Pancreas (tissue), 10 donors: ENCODE measurements around the gene LMO2. TPM values are rescaled to one million over a fixed set of nuclear protein-coding genes. Genes with fewer than 3 reads are reported as not detected.

Experiments used
- ATAC-seq, 4 donors: fragments of 200-7000 bp; cut with Tn5 transposase; one replicate each; pipeline versions ENCODE4 v1.8.0 to v1.9.1; 2020; ENCODE audit warnings: mild to moderate bottlenecking in 4 of 4, moderate library complexity in 4 of 4
- DNase-seq, 6 donors: peaks; one replicate each; pipeline ENCODE4 v3.0.0-alpha.2; 2020
- FAIRE-seq: peaks from 2 replicates; lab custom pipeline; 2012; peaks lifted over from hg19 to GRCh38; lab: Jason Lieb, UNC
- H3K27ac ChIP-seq, 4 donors: fragments of 200-600 bp; sonication (generic); 1 replicate in 3 of 4; 2 replicates in 1 of 4; pipeline versions ENCODE4 v1.5.0 to v1.8.0; 2020
- H3K27me3 ChIP-seq, 4 donors: fragments of 200-600 bp; one replicate each; pipeline ENCODE4 v1.8.0; 2021
- H3K36me3 ChIP-seq, 3 donors: fragments of 200-600 bp; sonication (generic) in 1 of 3; one replicate each; pipeline versions ENCODE4 v1.5.0 to v1.8.0; 2020 to 2021
- H3K4me1 ChIP-seq, 3 donors: fragments of 200-600 bp; one replicate each; pipeline ENCODE4 v1.8.0; 2021
- H3K4me3 ChIP-seq, 4 donors: fragments of 200-600 bp; sonication (generic) in 2 of 4; one replicate each; pipeline versions ENCODE4 v1.5.0 to v1.8.0; 2020 to 2021
- H3K9me3 ChIP-seq, 4 donors: fragments of 200-600 bp; one replicate each; pipeline ENCODE4 v1.8.0; 2021
- CTCF ChIP-seq, 4 donors: fragments of 200-600 bp; sonication (generic) in 3 of 4; IDR thresholded peaks; one replicate each; pipeline versions ENCODE4 v1.5.0 to v1.8.0; 2021; ENCODE audit warnings: antibody characterized with exemption in 4 of 4
- WGBS, 2 donors: extraction: QIAGEN DNeasy Blood & Tissue Kit; methylation state at CpG; one replicate each; pipeline ENCODE4 v1.1.7; 2013; 5-methylcytosine and 5-hydroxymethylcytosine counted together
- intact Hi-C, 3 donors: fragments of 100-400 bp; cut with DNase I; formaldehyde crosslinking; loops; one replicate each; pipeline versions ENCODE4 v1.11.1 to v1.14.2; 2022
- polyA plus RNA-seq, 2 donors: library from polyadenylated mRNA; stranded (reverse); fragments of 200-250 nt; gene quantifications; one replicate each; pipeline ENCODE4 v1.2.3, GENCODE V29; 2013
- total RNA-seq, 6 donors: library from RNA; stranded (reverse); fragmentation: NEBNext Ultra II Directional in 4 of 6; extraction: Animal tissue kit (Norgen Biotek cat#: 25700) in 4 of 6; gene quantifications; one replicate each; pipeline versions ENCODE4 v1.2.1 to v1.2.4, GENCODE V29; 2021 to 2023
- donor health status: healthy with polysubstance abuse.
- donor health status: DM: no; HTN: no; CAD: no; lungs with moderate emphysema.
- donor health status: DM: no; HTN: no; CAD: no.
- donor health status: control.
- donor health status: control.
- donor health status: Bipolar disorder and iron deficiency.
- donor health status: DM: yes; HTN: yes; CAD: no.
- donor health status: DM: no; HTN: no; CAD: no.
- donor health status: DM: no; HTN: no; CAD: no.
- donor health status: DM: yes; HTN: yes; CAD: no.

Gene LMO2
- total and polyA plus RNA-seq, 8 donors, result 2.4 to 24.3 (median 7.8) TPM

DNA sequence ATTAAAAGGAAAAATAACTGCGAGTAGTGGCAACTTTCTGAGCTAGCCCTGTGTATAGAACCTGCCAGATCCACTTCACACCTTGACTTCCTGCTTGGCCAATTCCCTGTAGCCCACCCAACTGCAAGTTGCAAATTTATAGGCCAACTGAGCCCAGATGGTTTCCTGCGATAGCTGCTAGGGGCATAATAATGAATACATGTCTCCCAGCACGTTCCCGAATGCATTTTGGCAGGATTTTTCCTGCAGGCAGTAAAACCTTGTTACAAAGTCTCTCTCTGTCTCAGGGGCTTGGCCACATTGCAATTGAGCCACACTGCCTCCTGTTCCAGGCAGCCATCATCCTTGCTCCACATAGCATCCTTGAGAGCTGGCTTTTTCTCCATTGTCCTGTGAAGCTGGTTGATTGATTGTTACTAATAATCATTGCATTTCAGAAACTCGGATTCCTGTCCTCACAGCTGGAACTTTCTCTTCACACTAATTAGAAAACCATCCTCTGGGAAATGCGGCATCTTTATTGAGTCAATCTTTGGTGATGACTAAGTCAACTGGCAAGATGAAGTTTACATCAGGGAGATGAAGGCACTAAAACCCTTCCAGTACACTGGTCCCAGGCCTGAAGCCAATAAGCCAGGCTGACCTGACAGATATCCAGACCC, 18.6 kb upstream of the LMO2 start:
- TF ChIP-seq CTCF (IDR thresholded peaks at IDR 0.05), result no peak
- intact Hi-C loops, result no loop called here
- Histone ChIP-seq H3K36me3 (no peaks in the 10 kb centered on the region), H3K27ac (no peak overlapping the region), H3K4me1 (no peaks in the 10 kb centered on the region), H3K27me3 (no peaks in the 10 kb centered on the region), H3K9me3 (no peaks in the 10 kb centered on the region), H3K4me3 (no peak overlapping the region)
- DNase-seq (no peak), ATAC-seq (no peak), FAIRE-seq (no peak)
- WGBS, 2 donors, result 69 to 79% methylated on average over 6 of the region's 6 CpGs

DNA sequence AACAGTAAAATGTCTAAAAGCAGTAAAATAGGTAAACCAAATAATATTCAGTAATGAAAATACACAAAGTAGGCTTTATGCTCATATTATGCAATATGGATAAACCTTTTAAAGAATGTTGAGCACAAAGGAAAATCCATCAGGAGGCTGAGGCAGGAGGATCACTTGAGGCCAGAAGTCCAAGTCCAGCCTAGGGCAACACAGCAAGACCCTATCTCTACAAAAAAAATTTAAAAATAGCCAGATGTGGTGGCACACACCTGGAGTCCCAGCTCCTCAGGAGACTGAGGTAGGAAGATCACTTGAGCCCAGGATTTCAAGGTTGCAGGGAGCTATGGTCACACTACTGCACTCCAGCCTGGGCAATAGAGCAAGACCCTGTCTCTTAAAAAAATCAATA, 17.7 kb upstream of the LMO2 start:
- H3K9me3 ChIP-seq, result no peaks in the 10 kb centered on the region
- H3K27me3 ChIP-seq, result no peaks in the 10 kb centered on the region
- H3K27ac ChIP-seq, result no peak overlapping the region
- FAIRE-seq (no peak), ATAC-seq (no peak), DNase-seq (no peak)
- no peaks in the 10 kb centered on the region for H3K36me3 ChIP-seq
- TF ChIP-seq CTCF (IDR thresholded peaks at IDR 0.05), result no peak
- intact Hi-C loops, result no loop called here
- H3K4me1 ChIP-seq, result no peaks in the 10 kb centered on the region
- no peak overlapping the region for H3K4me3 ChIP-seq

GRCh38 chr11:33909150-33909549, 17.3 kb upstream of the LMO2 start:
- TF ChIP-seq CTCF (IDR thresholded peaks at IDR 0.05), result no peak
- FAIRE-seq, result no peak
- no peak overlapping the region for H3K4me3 ChIP-seq
- H3K9me3 ChIP-seq, result no peaks in the 10 kb centered on the region
- no peak overlapping the region for H3K27ac ChIP-seq
- H3K27me3 ChIP-seq, result no peaks in the 10 kb centered on the region
- intact Hi-C loops, result no loop called here
- H3K4me1 ChIP-seq, result no peaks in the 10 kb centered on the region
- no peak for DNase-seq
- no peak for ATAC-seq
- H3K36me3 ChIP-seq, result no peaks in the 10 kb centered on the region
- WGBS, 2 donors, result 67 to 74% methylated on average over 3 of the region's 3 CpGs

- H3K36me3 ChIP-seq, result no peaks in the 10 kb centered on the region
- TF ChIP-seq CTCF (IDR thresholded peaks at IDR 0.05), result no peak
- H3K4me1 ChIP-seq, result no peaks in the 10 kb centered on the region
- no peaks in the 10 kb centered on the region for H3K27me3 ChIP-seq
- no peak for ATAC-seq
- DNase-seq, result no peak
- FAIRE-seq, result no peak
- no peak overlapping the region for H3K27ac ChIP-seq
- H3K9me3 ChIP-seq, result no peaks in the 10 kb centered on the region
- WGBS, 2 donors, result 64 to 74% methylated on average over 9 of the region's 9 CpGs
- intact Hi-C loops, result no loop called here
- H3K4me3 ChIP-seq, result no peak overlapping the region
These were observed 15.5 kb upstream of the LMO2 start for GRCh38 chr11:33907421-33907820.

DNA sequence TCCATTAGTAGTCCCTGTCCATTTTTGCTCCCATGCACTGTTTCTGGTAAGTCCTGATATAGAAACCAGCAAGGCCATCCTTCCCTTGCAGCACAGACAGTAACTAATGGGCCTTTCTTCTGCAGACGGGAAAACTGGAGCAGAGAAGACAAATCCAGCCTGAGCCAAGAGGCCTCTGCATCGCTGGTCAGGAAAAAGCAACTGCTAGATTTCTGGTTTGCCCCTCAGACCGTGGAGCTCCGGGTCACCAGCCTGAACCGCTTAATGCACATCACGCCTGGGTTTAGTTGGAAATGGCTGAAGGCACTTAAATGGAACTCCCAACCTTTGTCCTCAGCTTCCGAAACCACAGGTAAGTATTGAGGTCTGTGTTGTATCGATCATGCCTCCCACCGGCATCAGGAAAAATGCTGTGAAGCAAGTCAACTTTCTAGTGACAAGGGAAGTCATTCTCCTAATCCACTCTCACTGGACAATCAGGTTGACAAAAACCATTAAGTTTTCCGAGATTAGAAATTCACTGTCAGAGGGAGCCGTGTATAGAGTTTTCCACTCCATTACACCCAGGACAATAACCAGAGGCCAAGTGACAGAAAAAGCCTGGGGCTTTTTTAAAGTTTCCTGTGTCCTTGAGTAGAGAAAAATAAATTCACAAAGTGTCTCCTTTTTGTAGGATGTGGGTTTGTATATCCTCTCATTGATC, 14.8 kb upstream of the LMO2 start:
- 78 to 82% methylated on average over 11 of the region's 11 CpGs for WGBS, 2 donors
- no peak overlapping the region for H3K4me3 ChIP-seq
- no peaks in the 10 kb centered on the region for H3K4me1 ChIP-seq
- H3K27me3 ChIP-seq, result no peaks in the 10 kb centered on the region
- no peaks in the 10 kb centered on the region for H3K36me3 ChIP-seq
- intact Hi-C loops, result no loop called here
- no peak for DNase-seq
- TF ChIP-seq CTCF (IDR thresholded peaks at IDR 0.05), result no peak
- no peak overlapping the region for H3K27ac ChIP-seq
- FAIRE-seq, result no peak
- ATAC-seq, result no peak
- H3K9me3 ChIP-seq, result no peaks in the 10 kb centered on the region
